ENCODE data around the gene GOLPH3. TPM values are rescaled to one million over a fixed set of nuclear protein-coding genes. Genes with fewer than 3 reads are reported as not detected.
A peak's percentile ranks its signal among the peaks of the same experiment; 100 is the strongest.

GOLPH3 gene
- total and polyA plus RNA-seq, 7 donors, result 23.0 to 55.3 (median 31.0) TPM

DNA sequence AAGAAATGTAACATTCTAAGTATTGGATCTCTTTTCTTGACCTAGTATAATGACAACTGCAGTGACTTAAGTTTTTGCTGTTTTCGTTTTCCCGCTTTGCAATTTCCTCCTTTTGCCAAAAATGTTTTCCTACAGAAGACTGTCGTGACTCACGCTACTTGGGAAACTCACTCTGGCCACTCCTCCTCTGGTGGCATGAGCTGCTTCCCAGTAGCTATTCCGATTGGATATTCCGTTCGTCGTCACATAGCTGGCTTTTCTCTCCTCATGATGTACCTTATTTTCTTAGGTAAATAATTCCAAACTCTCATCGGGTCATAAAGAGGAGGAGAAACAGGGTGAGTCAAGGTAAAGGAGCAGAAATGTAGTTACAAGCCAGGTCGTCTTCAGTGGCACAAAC is 64.9 kb downstream of the GOLPH3 start:
- peak in 1 of 4 donors; percentile 35 for ATAC-seq
- no peak overlapping the region for H3K27ac ChIP-seq
- H3K4me3 ChIP-seq, result no peak overlapping the region
- no peaks in the 10 kb centered on the region for H3K9me3 ChIP-seq
- H3K27me3 ChIP-seq (ENCODE audit: insufficient read depth in 3 of 3, low read length in 2 of 3), result no peaks in the 10 kb centered on the region
- intact Hi-C loops (cut with DNase I), result no loop called here
- no peaks in the 10 kb centered on the region for H3K4me1 ChIP-seq
- H3K36me3 ChIP-seq (ENCODE audit: insufficient read depth in 1 of 2, low read depth in 1 of 2), result peaks cover 11 to 95% of the 10 kb centered on the region in 2 donors
- DNase-seq, result no peak
- WGBS, 3 donors, result 89 to 90% (median 89%) methylated on average over 10 of the region's 10 CpGs
- TF ChIP-seq, protein P1, sequence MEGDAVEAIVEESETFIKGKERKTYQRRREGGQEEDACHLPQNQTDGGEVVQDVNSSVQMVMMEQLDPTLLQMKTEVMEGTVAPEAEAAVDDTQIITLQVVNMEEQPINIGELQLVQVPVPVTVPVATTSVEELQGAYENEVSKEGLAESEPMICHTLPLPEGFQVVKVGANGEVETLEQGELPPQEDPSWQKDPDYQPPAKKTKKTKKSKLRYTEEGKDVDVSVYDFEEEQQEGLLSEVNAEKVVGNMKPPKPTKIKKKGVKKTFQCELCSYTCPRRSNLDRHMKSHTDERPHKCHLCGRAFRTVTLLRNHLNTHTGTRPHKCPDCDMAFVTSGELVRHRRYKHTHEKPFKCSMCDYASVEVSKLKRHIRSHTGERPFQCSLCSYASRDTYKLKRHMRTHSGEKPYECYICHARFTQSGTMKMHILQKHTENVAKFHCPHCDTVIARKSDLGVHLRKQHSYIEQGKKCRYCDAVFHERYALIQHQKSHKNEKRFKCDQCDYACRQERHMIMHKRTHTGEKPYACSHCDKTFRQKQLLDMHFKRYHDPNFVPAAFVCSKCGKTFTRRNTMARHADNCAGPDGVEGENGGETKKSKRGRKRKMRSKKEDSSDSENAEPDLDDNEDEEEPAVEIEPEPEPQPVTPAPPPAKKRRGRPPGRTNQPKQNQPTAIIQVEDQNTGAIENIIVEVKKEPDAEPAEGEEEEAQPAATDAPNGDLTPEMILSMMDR (IDR thresholded peaks at IDR 0.05), result no peak

- 84 to 92% (median 92%) methylated on average over 4 of the region's 4 CpGs for WGBS, 3 donors
- no peaks in the 10 kb centered on the region for H3K4me1 ChIP-seq
- ATAC-seq (no peak), DNase-seq (no peak)
- no peak overlapping the region for H3K4me3 ChIP-seq
- TF ChIP-seq, protein P1 (IDR thresholded peaks at IDR 0.05), result no peak
- no peaks in the 10 kb centered on the region for H3K9me3 ChIP-seq
- H3K36me3 ChIP-seq (ENCODE audit: insufficient read depth in 1 of 2, low read depth in 1 of 2), result peaks cover 11 to 95% of the 10 kb centered on the region in 2 donors
- H3K27ac ChIP-seq, result no peak overlapping the region
- H3K27me3 ChIP-seq (ENCODE audit: insufficient read depth in 3 of 3, low read length in 2 of 3), result no peaks in the 10 kb centered on the region
- intact Hi-C loops (cut with DNase I), result no loop called here
Measured at GRCh38 chr5:32108167-32108566, 66.0 kb downstream of the GOLPH3 start.

- Histone ChIP-seq H3K4me1 (no peaks in the 10 kb centered on the region), H3K9me3 (no peaks in the 10 kb centered on the region), H3K4me3 (no peak overlapping the region), H3K27me3 (ENCODE audit: insufficient read depth in 3 of 3, low read length in 2 of 3) (no peaks in the 10 kb centered on the region), H3K36me3 (ENCODE audit: insufficient read depth in 1 of 2, low read depth in 1 of 2) (peaks cover 11 to 98% of the 10 kb centered on the region in 2 donors), H3K27ac (no peak overlapping the region)
- 92 to 94% (median 94%) methylated on average over 4 of the region's 4 CpGs for WGBS, 3 donors
- no peak for DNase-seq
- no peak for ATAC-seq
- TF ChIP-seq, protein P1 (IDR thresholded peaks at IDR 0.05), result no peak
- intact Hi-C loops (cut with DNase I), result no loop called here
Measured at GRCh38 chr5:32107291-32107690, 66.8 kb downstream of the GOLPH3 start.

GRCh38 chr5:32103521-32103920 is 70.6 kb downstream of the GOLPH3 start:
- intact Hi-C loops (cut with DNase I), result no loop called here
- no peaks in the 10 kb centered on the region for H3K4me1 ChIP-seq
- no peak overlapping the region for H3K4me3 ChIP-seq
- DNase-seq, result no peak
- H3K36me3 ChIP-seq (ENCODE audit: insufficient read depth in 1 of 2, low read depth in 1 of 2), result peaks cover 0 to 97% of the 10 kb centered on the region in 2 donors
- ATAC-seq, result no peak
- H3K27ac ChIP-seq, result no peak overlapping the region
- no peaks in the 10 kb centered on the region for H3K27me3 ChIP-seq (ENCODE audit: insufficient read depth in 3 of 3, low read length in 2 of 3)
- H3K9me3 ChIP-seq, result no peaks in the 10 kb centered on the region
- TF ChIP-seq, protein P1 (IDR thresholded peaks at IDR 0.05), result no peak
- 88 to 95% (median 92%) methylated on average over 12 of the region's 12 CpGs for WGBS, 3 donors

DNA sequence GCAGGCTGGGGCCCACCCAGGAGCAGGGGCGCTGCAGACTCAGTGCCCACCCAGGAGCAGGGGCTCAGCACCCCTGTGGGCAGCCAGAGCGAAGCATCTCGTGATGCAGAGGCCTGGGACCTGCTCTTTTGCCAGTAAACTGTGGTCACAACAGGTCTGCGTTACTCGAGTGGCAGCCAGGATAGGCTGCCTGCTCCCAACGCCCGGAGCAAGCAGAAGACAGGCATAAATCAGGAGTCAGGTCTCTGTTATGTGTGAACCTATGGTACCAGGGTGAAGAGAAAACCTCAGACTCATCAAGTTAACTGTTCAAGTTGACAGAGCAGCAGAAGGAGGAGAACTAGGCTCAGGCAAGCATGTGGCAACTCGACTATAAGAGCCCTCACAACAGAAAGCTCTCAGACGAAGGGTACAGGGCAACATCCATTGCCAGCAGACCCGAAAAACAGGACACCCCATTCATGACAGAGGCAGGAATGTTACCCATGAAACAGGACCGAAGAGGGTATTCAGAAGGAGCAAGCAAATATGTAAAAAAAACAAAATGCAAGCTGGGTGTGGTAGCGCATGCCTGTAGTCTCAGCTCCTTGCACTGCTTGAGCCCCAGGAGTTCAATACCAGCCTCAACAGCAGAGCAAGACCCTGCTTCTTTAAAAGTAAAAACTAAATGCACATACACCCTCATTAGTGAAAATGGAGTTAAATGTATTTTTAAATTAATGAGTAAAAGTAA is 71.7 kb downstream of the GOLPH3 start:
- WGBS, 3 donors, result 81 to 84% (median 82%) methylated on average over 12 of the region's 12 CpGs
- intact Hi-C loops (cut with DNase I), result no loop called here
- ATAC-seq, result no peak
- H3K36me3 ChIP-seq (ENCODE audit: insufficient read depth in 1 of 2, low read depth in 1 of 2), result peaks cover 0 to 95% of the 10 kb centered on the region in 2 donors
- no peaks in the 10 kb centered on the region for H3K9me3 ChIP-seq
- H3K4me3 ChIP-seq, result no peak overlapping the region
- TF ChIP-seq, protein P1 (IDR thresholded peaks at IDR 0.05), result no peak
- no peaks in the 10 kb centered on the region for H3K4me1 ChIP-seq
- H3K27me3 ChIP-seq (ENCODE audit: insufficient read depth in 3 of 3, low read length in 2 of 3), result no peaks in the 10 kb centered on the region
- DNase-seq, result no peak
- H3K27ac ChIP-seq, result no peak overlapping the region
